Ureter (tissue), 1 donor: ENCODE measurements around the gene B3GNT2. TPM values are rescaled to one million over a fixed set of nuclear protein-coding genes. Genes with fewer than 3 reads are reported as not detected.
"Not testable (repeated sequence)": the region's sequence is repeated elsewhere in the genome, so short reads cannot be mapped to it uniquely, and the experiment has no call there.

Experiments
- DNase-seq: peaks from one replicate; pipeline ENCODE4 v3.0.0-alpha.2; 2020; ENCODE audit warnings: low spot score
- total RNA-seq: library from RNA; stranded (reverse); gene quantifications from one replicate; pipeline ENCODE4 v1.2.4, GENCODE V29; 2023
- donor health status: DM: yes; HTN: yes; CAD: no.

Gene B3GNT2
- total RNA-seq, 1 donor from 2014 or later, result 16.9 TPM

GRCh38 chr2:62185475-62186155, 10.3 kb upstream of the B3GNT2 start:
- DNase-seq, result no peak

GRCh38 chr2:62186156-62186905, 9.6 kb upstream of the B3GNT2 start:
- no peak for DNase-seq

- DNase-seq, result no peak
Measured at GRCh38 chr2:62187246-62187645, 8.7 kb upstream of the B3GNT2 start.

GRCh38 chr2:62188416-62188815, 7.5 kb upstream of the B3GNT2 start:
- DNase-seq, result no peak

- no peak for DNase-seq
Measured at GRCh38 chr2:62189196-62189595, 6.7 kb upstream of the B3GNT2 start.

- DNase-seq, result no peak
Measured at GRCh38 chr2:62192811-62193210, 3.1 kb upstream of the B3GNT2 start.

- no peak for DNase-seq
Measured at GRCh38 chr2:62194558-62195420, 1.1 kb upstream of the B3GNT2 start.

GRCh38 chr2:62196278-62196901, 475 bp downstream of the B3GNT2 start:
- peak; percentile 63 for DNase-seq

- DNase-seq, result peak; percentile 53
Measured at GRCh38 chr2:62197011-62197924, 1.4 kb downstream of the B3GNT2 start.

GRCh38 chr2:62197925-62198633, 2.2 kb downstream of the B3GNT2 start:
- DNase-seq, result no peak

GRCh38 chr2:62198854-62199253, 2.9 kb downstream of the B3GNT2 start:
- not testable (repeated sequence) for DNase-seq

- no peak for DNase-seq
Measured at GRCh38 chr2:62199392-62200125, 3.6 kb downstream of the B3GNT2 start.

GRCh38 chr2:62200291-62200841, 4.5 kb downstream of the B3GNT2 start:
- DNase-seq, result no peak

GRCh38 chr2:62200868-62201267, 5.0 kb downstream of the B3GNT2 start:
- DNase-seq, result no peak

- no peak for DNase-seq
Measured at GRCh38 chr2:62201307-62201706, 5.4 kb downstream of the B3GNT2 start.

- DNase-seq, result no peak
Measured at GRCh38 chr2:62202019-62202722, 6.3 kb downstream of the B3GNT2 start.

- no peak for DNase-seq
Measured at GRCh38 chr2:62202729-62203128, 6.8 kb downstream of the B3GNT2 start.

- no peak for DNase-seq
Measured at GRCh38 chr2:62203459-62203858, 7.5 kb downstream of the B3GNT2 start.
